Astrocyte of the cerebellum (primary cell): ENCODE results near the gene RNF14.

ENCODE experiments used
- DNase-seq: peaks from one replicate; pipeline ENCODE4 v3.0.0-alpha.2; 2011; ENCODE audit warnings: low read depth
- H3K4me3 ChIP-seq: 2 replicates; pipeline ENCODE4 v1.5.1; 2011; ENCODE audit warnings: mild to moderate bottlenecking, low read depth, low read length, moderate library complexity
- CTCF ChIP-seq: IDR thresholded peaks from 2 replicates; pipeline ENCODE4 v1.5.1; 2012; ENCODE audit warnings: low read length, low read depth, moderate library complexity, mild to moderate bottlenecking; ENCODE audit errors: missing control alignments
- in situ Hi-C: cut with HindIII; loops from 2 replicates; pipeline ENCODE4 v1.10.0; 2017; ENCODE audit warnings: low sequenced_read_pairs

RNF14 gene

GRCh38 chr5:141947316-141947715 lies 21.6 kb upstream of the RNF14 start:
- DNase-seq, result no peak
- in situ Hi-C loops, result loop anchor here (5.0 kb wide), 1 partner anchor 255 kb away; no protein-coding TSS in a partner anchor
- TF ChIP-seq CTCF, result no peak
- no peak overlapping the region for H3K4me3 ChIP-seq

DNA sequence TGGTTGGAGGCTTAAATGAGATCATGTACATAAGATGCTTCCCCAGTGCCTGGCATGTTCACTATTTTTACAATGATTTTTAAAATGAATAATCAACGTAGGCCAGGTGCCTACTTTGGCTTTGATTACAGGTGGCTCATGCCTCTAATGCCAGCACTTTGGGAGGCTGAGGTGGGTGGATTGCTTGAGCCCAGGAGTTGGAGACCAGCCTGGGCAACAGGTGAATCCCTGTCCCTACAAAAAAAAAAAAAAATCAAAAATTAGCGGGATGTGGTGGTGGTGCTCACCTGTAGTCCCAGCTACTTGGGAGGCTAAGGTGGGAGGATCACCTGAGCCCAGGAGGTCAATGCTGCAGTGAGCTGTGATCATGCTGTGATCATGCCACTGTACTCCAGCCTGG lies 20.1 kb upstream of the RNF14 start:
- no peak for DNase-seq
- in situ Hi-C loops, result loop anchor here (5.0 kb wide), 1 partner anchor 257 kb away; no protein-coding TSS in a partner anchor
- TF ChIP-seq CTCF, result no peak
- H3K4me3 ChIP-seq, result no peak overlapping the region

- no peak for DNase-seq
- in situ Hi-C loops, result loop anchor here (5.0 kb wide), 1 partner anchor 257 kb away; no protein-coding TSS in a partner anchor
- H3K4me3 ChIP-seq, result no peak overlapping the region
- no peak for TF ChIP-seq CTCF
These were observed 19.4 kb upstream of the RNF14 start for GRCh38 chr5:141949511-141949910.

DNA sequence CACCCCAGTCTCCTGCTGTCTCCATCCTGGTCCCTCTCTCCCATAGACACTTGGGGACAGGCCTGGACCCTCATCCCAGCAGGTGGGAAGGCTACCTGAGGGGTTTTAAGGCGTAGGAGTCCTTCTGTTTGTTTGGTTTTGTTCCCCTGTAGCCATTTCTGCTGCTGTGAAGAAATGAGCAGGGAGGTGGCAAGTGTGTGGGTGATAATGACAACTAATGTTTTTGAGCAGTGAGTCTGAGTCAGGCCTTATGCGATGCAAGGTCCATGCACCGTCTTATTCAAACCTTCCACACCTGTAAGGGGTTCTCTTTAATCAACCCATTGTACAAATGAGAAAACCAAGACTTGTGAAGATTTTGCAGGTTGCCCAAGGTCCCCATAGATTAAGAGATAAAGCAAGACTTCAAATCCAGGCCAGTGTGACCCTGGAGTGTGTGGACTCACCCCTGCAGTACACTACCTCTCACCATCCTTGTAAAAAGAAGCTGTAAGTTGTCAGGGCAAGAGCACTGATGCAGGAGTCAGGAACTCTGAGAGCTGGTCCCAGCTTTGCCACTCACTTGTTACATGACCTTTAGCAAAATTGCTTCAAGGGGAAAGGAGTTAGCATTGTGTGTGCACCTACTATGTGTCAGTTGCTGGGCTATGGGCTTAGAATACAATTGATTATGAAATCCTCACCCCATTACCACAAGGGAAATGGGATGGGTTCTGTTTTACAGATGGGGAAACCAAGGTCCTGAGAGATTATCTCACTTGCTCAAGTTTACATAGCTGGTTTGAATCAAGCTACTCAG lies 18.5 kb upstream of the RNF14 start:
- DNase-seq, result no peak
- no peak overlapping the region for H3K4me3 ChIP-seq
- TF ChIP-seq CTCF, result no peak
- in situ Hi-C loops, result no loop called here

GRCh38 chr5:141951332-141951781 lies 17.5 kb upstream of the RNF14 start:
- H3K4me3 ChIP-seq, result no peak overlapping the region
- DNase-seq, result no peak
- in situ Hi-C loops, result no loop called here
- peak; percentile 53 for TF ChIP-seq CTCF

DNA sequence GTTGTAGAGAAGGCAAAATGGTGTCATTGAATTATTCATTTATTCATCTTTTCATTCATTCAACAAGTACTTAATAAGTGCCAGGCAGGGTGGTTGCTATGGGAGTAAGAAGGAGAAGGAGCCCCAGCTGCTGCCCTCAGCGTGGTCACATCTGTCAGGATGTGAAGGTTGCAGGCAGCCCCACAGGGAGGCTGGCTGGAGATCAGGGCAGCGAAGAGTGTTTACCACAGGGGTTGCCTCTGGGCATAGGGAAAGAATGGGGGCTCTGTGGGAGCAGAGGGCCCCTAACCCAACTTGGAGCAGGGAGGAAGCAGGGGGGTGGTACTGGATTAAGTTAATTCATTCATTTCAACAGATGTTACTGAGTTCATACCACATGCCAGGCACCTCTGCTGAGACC lies 16.9 kb upstream of the RNF14 start:
- no peak for TF ChIP-seq CTCF
- in situ Hi-C loops, result no loop called here
- no peak for DNase-seq

More for the DNA sequence above, 16.9 kb upstream of the RNF14 start:
- no peak overlapping the region for H3K4me3 ChIP-seq
